Body of pancreas (tissue), 4 donors: ENCODE measurements around the gene CISTR. TPM values are rescaled to one million over a fixed set of nuclear protein-coding genes. Genes with fewer than 3 reads are reported as not detected.

Experiments
- ATAC-seq: fragments of 150-250 bp; one replicate; pipeline ENCODE4 v1.9.1; 2016
- DNase-seq, 4 donors: peaks; one replicate each; pipeline ENCODE4 v3.0.0-alpha.2; 2019
- H3K27ac ChIP-seq, 4 donors: fragments of 200-600 bp; sonication (generic); 1 replicate in 3 of 4; 2 replicates in 1 of 4; pipeline versions ENCODE4 v1.5.1 to v1.6.1; 2016 to 2019; ENCODE audit warnings: mild to moderate bottlenecking in 1 of 4, mixed read lengths in 1 of 4, moderate library complexity in 1 of 4
- H3K27me3 ChIP-seq, 2 donors: fragments of 200-600 bp; sonication (generic); one replicate each; pipeline ENCODE4 v1.6.0; 2016; ENCODE audit warnings: mild to moderate bottlenecking in 1 of 2
- H3K36me3 ChIP-seq, 2 donors: fragments of 200-600 bp; sonication (generic); replicated peaks in 1 of 2; 2 replicates each; pipeline ENCODE4 v1.5.1; 2016; ENCODE audit warnings: low read depth in 2 of 2; ENCODE audit not compliant: insufficient read depth in 1 of 2
- H3K4me1 ChIP-seq: fragments of 200-600 bp; sonication (generic); one replicate; pipeline ENCODE4 v1.6.0; 2016
- H3K4me3 ChIP-seq, 2 donors: fragments of 200-600 bp; sonication (generic); 1 replicate in 1 of 2; 2 replicates in 1 of 2; pipeline ENCODE4 v1.5.1; 2016 to 2019
- H3K9me3 ChIP-seq, 3 donors: fragments of 200-600 bp; sonication (generic); 1 replicate in 2 of 3; 2 replicates in 1 of 3; pipeline ENCODE4 v1.5.1; 2016
- CTCF ChIP-seq, 7 experiments: fragments of 450-650 bp in 4 of 7; fragments of 200-600 bp in 3 of 7; sonication (generic) in 3 of 7; IDR thresholded peaks; one replicate each; pipeline ENCODE4 v1.5.1; 2016 to 2019; ENCODE audit warnings: antibody characterized with exemption in 7 of 7
- POLR2A ChIP-seq, 3 donors: fragments of 450-650 bp; IDR thresholded peaks; one replicate each; pipeline ENCODE4 v1.6.1; 2016; ENCODE audit warnings: antibody characterized with exemption in 3 of 3, mild to moderate bottlenecking in 2 of 3
- WGBS, 2 donors: methylation state at CpG; one replicate each; pipeline ENCODE4 v1.1.5; 2017; 5-methylcytosine and 5-hydroxymethylcytosine counted together
- intact Hi-C: fragments of 100-400 bp; cut with DNase I; formaldehyde crosslinking; loops from one replicate; pipeline ENCODE4 v1.15.1; 2023
- total RNA-seq, 2 donors: library from RNA; depleted of rRNA; stranded (reverse); fragments of >200 nt; gene quantifications; one replicate each; pipeline ENCODE4 v1.1.0, GENCODE V29; 2016

CISTR gene
- total RNA-seq, 2 donors from 2014 or later, result not detected

DNA sequence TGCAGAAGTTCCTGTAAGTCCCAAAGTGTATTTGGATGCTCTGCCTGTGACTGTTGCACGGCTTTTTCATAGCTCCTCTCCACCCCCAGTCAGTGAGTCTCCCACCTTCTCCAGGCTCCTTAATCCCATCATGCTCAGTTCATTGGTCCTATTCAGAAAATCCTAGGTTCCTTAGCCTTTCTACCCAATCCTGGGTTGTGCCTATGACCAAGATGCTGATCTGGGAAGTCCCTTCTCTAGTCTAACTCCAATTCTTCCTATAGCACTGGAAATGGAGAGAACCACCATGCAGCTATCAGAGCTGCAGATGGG is 7.7 kb downstream of the CISTR start:
- intact Hi-C loops, result loop anchor here (5.0 kb wide), 1 partner anchor 42 kb away; no protein-coding TSS in a partner anchor
- WGBS, 2 donors, result 84 to 93% methylated on average over 1 of the region's 1 CpG
- H3K27me3 ChIP-seq, result peaks cover 0 to 12% of the 10 kb centered on the region in 2 donors

GRCh38 chr12:53743266-53744129 is 8.3 kb downstream of the CISTR start:
- H3K36me3 ChIP-seq, result no peaks in the 10 kb centered on the region
- H3K4me1 ChIP-seq, result peaks cover 21% of the 10 kb centered on the region
- intact Hi-C loops, result loop anchor here (5.0 kb wide), 1 partner anchor 41 kb away; no protein-coding TSS in a partner anchor
- no peaks in the 10 kb centered on the region for H3K9me3 ChIP-seq
- WGBS, 2 donors, result 6 to 8% methylated on average over 14 to 16 of the region's 16 CpGs
- ATAC-seq, result peak; percentile 62
- no peak overlapping the region for H3K4me3 ChIP-seq
- peak; percentile 81 to 97 (median 88) for TF ChIP-seq CTCF (IDR thresholded peaks at IDR 0.05)
- no peak for TF ChIP-seq POLR2A (IDR thresholded peaks at IDR 0.05)
- peak; percentile 49 to 62 (median 54) for DNase-seq
- H3K27me3 ChIP-seq, result peaks cover 0 to 18% of the 10 kb centered on the region in 2 donors
- no peak overlapping the region for H3K27ac ChIP-seq

More for the DNA sequence above, 7.7 kb downstream of the CISTR start:
- H3K9me3 ChIP-seq, result no peaks in the 10 kb centered on the region
- H3K27ac ChIP-seq, result no peak overlapping the region
- DNase-seq, result no peak
- peaks cover 15% of the 10 kb centered on the region for H3K4me1 ChIP-seq
- TF ChIP-seq CTCF (IDR thresholded peaks at IDR 0.05) (no peak), POLR2A (IDR thresholded peaks at IDR 0.05) (no peak)
- no peaks in the 10 kb centered on the region for H3K36me3 ChIP-seq
- ATAC-seq, result no peak
- H3K4me3 ChIP-seq, result no peak overlapping the region

DNA sequence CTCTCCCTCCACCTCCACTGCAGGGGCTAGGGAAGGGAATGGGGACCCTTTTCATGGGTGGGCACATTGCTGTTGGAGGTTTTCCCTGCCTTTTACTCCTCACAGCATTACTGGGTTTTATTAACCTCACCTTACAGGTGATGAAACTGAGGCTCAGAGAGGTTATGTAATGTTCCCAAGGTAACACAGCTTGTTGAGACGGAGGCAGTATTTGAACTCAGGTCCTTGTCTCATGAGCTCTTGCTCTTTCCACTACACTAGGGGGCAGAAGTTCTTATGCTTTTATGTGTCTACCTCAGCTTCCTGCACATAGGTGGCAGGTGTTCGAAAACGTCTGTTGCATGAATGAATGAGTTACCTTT is 11.7 kb downstream of the CISTR start:
- no peak for ATAC-seq
- no peaks in the 10 kb centered on the region for H3K36me3 ChIP-seq
- H3K4me1 ChIP-seq, result peaks cover 27% of the 10 kb centered on the region
- WGBS, 2 donors, result 61 to 72% methylated on average over 3 of the region's 3 CpGs
- H3K27me3 ChIP-seq, result peaks cover 0 to 12% of the 10 kb centered on the region in 2 donors
- no peak for TF ChIP-seq CTCF (IDR thresholded peaks at IDR 0.05)
- DNase-seq, result no peak
- intact Hi-C loops, result loop anchor here (5.0 kb wide), 1 partner anchor 38 kb away; no protein-coding TSS in a partner anchor
- no peak overlapping the region for H3K4me3 ChIP-seq
- no peaks in the 10 kb centered on the region for H3K9me3 ChIP-seq
- no peak overlapping the region for H3K27ac ChIP-seq

DNA sequence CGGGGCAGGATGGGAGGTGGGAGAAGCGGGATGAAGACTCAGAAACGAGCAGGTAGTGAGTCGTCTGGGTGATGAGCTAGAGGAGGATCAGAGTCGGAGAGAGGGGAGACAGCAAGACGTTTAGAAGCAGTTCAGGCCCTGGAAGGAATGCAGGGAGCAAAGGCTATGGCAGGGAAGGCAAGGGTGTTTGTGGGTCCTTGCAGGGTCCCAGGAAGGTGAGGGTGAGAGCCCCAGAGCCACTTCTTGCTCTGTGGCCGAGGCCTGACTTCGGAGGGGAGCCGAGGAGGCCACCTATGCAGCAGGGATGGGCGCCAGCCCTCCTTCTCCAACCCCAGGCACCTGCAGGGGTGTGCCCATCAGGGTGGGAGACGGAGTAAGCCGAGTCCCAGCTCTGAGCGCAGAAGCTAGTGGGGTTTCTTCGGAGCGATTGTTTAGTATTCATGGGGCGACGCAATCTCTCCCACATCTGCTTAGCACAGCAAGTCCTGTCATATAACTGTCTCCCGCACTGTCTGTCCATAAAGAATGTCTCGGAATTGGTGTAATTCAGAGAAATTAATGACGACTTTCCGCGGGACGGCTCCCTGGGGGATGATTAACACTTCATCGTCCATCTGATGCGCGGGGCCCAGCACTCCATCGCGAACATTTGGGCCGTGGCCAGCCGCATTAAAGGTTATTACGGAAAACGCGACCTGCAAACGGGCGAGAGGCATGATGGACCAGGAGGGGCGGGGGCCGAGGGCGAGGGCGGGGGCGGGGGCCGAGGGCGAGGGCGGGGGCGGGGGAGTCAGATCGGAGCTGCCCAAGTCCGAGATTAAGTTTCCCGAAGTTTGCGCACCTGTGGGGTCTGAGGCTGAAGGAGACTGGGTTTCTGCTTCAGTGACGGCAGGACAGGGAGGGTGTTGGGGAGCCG is 12.3 kb downstream of the CISTR start:
- Histone ChIP-seq H3K27ac (no peak overlapping the region), H3K4me3 (no peak overlapping the region), H3K4me1 (peaks cover 27% of the 10 kb centered on the region), H3K27me3 (peaks cover 0 to 12% of the 10 kb centered on the region in 2 donors), H3K9me3 (no peaks in the 10 kb centered on the region), H3K36me3 (no peaks in the 10 kb centered on the region)
- DNase-seq, result no peak
- TF ChIP-seq POLR2A (IDR thresholded peaks at IDR 0.05), result no peak
- TF ChIP-seq CTCF (IDR thresholded peaks at IDR 0.05), result no peak
- intact Hi-C loops, result loop anchor here (5.0 kb wide), 1 partner anchor 37 kb away; no protein-coding TSS in a partner anchor
- ATAC-seq, result no peak
- 10 to 16% methylated on average over 26 to 48 of the region's 50 CpGs for WGBS, 2 donors
